GM19025 (cell line): ENCODE results near the gene BRWD1.

Source experiments
- ATAC-seq: cut with Tn5 transposase; IDR thresholded peaks from one replicate; pipeline ENCODE4 v1.9.1; 2021; ENCODE audit warnings: mild to moderate bottlenecking, low read depth, moderate library complexity; ENCODE audit not compliant: unreplicated experiment

BRWD1 gene

GRCh38 chr21:39330001-39330400 is 16.6 kb upstream of the BRWD1 start:
- no peak for ATAC-seq

DNA sequence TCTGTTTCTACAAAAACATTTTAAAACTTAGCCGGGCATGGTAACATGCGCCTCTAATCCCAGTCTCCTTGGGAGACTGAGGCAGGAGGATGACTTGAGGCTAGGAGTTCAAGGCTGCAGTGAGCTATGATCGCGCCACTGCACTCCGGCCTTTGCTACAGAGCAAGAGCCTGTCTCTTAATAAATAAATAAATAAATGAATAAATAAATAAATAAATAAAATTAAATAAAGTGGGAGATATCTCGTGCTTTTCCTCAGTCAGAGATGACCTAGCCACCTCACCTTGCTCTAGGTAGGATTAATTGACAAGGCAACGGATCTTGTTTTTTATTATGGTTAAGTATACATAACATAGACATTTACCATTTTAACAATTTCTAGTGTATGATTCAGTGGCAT is 14.3 kb upstream of the BRWD1 start:
- no peak for ATAC-seq

DNA sequence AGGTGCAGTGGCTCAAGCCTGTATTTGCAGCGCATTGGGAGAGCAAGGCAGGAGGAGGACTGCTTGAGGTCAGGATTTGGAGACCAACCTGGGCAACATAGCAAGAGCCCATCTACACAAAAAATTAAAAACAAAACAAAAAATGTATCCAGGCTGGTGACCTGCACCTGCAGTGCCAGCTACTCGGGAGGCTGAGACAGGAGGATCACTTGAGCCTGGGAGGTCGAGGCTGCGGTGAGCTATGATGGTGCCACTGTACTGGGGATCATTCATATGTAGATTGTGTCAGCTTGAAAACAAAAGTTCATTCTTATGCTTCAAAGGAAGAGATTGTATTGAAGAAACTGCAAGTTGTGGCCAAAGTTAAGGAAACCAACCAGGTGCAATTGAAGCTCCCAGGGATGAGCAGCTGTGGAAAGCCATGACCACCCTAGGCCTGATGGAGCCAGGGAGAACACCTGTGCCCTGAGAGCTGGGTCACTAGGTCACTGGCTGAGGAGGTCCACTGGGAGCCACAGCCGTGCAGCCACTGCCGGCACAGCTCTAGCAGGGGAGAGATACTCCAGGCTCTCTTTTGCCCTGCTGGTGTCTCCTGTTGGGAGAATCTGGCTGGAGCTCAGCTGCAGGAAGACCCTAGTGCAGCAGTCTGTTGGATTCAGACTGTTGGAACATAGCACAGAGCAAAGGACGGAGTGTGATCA is 13.3 kb upstream of the BRWD1 start:
- ATAC-seq: no peak

GRCh38 chr21:39325458-39325857 is 12.0 kb upstream of the BRWD1 start:
- no peak for ATAC-seq

- ATAC-seq: no peak
Observed at GRCh38 chr21:39321424-39321823, 8.0 kb upstream of the BRWD1 start.

DNA sequence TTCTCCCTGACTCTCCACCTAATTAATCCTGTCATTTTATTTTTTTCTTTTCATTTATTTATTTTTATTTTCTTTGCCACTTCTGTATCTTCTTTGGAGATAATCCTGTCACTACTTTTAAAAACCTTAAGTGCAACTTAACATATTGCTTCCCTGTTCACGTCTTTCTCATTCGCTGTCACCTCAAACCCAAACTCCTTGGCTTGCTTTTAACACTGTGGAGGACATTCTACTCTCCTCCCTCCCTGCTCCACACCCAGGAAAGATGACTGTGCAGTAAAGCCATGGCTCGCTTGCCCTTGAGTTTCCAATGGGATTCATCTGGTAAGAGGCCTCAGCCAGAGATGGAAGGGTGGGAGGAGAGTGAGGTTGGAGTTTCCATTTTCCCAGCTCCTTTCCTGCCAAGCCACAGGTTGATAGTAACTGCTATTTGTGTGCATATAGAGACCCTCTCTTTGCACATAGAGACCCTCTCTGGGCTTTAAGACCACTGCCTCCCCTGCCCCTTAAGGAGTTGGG is 6.4 kb upstream of the BRWD1 start:
- ATAC-seq: no peak

DNA sequence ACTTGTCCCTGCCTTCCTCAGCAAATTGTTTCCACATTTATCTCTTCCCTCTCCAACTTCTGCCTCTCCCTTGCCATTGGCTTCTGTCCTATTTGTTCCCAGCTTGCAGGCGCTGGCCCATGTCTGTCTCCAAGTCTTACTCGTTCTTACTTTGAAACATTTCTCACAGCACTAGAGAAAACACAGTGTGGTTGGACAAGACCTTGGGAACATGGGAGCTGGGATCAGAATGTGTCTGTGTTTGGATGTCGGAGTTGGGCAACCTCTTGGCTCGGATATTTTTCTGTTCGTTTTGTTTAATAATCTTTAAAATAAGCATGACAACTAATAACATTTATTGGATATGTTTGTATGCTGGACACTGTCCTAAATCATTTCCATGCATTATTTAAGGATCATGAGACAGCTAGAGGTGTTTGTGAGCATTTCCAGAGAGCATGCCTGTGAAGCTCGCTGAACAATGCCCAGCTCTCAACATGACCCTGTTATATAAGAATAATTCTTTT is 5.9 kb upstream of the BRWD1 start:
- no peak for ATAC-seq

GRCh38 chr21:39318091-39318959 is 4.9 kb upstream of the BRWD1 start:
- ATAC-seq: no peak

GRCh38 chr21:39317134-39318090 is 4.0 kb upstream of the BRWD1 start:
- ATAC-seq: no peak

- ATAC-seq: no peak
Observed at GRCh38 chr21:39316729-39317128, 3.3 kb upstream of the BRWD1 start.

DNA sequence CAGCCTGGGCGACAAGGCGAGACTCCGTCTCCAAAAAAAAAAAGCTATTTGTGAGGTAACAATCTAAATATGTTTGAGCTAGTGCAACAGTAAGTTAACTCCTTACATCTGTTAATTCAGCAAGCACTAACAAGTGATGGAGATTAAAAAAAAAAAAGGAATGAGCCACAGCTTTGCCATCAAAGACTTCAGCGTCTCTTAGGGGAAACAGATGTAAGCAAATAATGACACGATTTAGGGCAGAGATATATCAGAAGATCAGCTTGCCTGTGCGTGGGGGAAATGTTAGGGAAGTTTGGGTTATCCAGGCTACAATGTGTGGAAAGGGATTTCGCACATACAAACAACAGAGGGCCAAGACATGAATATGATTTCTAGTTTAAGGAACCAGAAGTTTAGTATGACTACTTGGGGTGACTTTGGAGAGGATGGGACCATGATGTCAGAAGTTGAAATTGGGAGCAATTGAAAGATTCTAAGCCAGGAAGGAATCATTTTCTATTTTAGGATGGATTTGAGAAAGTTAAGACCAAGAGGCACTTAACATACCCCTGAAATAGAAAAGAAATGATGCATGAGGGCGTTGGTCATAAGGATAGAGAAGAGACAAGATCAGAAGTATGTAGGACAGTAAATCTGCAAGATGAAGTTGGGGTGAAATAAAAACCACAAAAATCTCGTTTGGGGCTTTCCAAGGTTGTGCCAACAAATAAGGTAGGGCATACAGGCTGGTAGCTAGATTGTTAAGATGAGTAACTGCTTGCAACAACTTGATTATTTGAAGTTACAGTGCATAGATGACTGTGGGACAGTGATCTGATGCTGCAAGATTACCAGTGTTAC is 2.4 kb upstream of the BRWD1 start:
- ATAC-seq: no peak

- peak; percentile 3 for ATAC-seq
Observed at GRCh38 chr21:39314143-39315027, 953 bp upstream of the BRWD1 start.

DNA sequence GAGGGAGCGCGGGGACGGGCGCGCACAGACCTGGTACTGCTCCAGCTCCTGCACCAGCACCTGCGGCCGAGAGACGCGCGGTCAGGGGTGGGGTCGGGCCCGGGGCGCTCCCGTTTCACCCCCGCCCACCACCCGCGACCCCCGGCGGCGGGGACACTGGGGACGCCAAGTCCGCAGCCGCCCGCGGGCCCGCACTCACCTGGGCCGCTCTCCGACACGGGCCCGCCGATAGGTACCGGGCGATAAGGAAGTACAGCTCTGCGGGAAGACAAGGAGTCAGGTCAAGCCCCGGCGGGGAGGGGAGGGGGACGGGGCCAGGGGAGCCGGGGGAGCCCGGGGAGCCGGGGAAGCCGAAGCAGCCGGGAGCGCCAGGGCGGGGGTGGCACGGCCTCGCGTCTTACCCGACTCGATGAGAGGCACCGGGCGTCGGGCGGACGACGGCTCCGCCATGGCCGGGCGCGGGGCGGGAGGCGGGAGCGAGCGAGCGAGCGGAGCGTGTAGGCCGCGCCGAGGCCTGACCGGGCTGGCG is 326 bp downstream of the BRWD1 start:
- peak; percentile 1 for ATAC-seq

- peak; percentile 78 for ATAC-seq
Observed at GRCh38 chr21:39312112-39313041, 1.1 kb downstream of the BRWD1 start.

DNA sequence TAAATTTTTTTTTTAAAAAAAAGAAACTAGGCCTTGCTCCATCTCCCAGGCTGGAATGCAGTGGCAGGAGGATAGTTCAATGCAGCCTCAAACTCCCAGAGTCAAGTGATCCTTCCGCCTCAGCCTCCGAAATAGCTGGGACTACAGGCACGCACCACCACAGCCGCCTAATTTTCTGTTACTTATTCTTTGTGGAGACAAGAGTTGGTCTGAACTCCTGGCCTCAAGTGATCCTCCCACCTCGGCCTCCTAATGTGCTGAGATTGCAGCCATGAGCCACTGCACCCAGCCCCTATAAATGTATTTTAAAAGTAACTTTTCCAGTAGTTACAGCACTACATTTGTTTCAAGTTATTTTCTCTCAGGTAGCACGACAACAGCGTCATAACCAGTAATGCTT is 2.3 kb downstream of the BRWD1 start:
- ATAC-seq: no peak

DNA sequence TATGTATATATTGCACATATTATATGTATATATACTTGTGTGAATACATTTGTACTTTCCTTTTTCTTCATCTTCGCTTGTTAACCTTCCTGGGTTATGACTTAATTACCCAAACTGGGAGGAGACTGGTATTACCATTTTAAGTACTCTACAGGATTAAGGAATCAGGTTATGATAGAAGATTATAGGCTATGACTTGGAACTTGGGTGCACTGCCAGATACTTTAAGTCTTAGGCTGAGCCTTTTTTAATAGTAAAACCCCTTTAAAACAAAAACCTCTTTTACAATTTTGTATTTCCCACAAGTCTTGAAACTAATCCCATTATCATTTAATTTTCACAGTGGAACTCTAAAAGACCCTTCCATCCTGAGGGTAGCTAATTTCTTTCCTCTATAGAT is 6.0 kb downstream of the BRWD1 start:
- no peak for ATAC-seq

- no peak for ATAC-seq
Observed at GRCh38 chr21:39300587-39300986, 12.8 kb downstream of the BRWD1 start.
